Cardiac fibroblast (primary cell): ENCODE data around the gene C15orf62.
A peak's percentile ranks its signal among the peaks of the same experiment; 100 is the strongest.

Experiments
- DNase-seq, 2 donors: peaks; one replicate each; pipeline versions ENCODE4 v3.0.0 to v3.0.0-alpha.2; 2010; ENCODE audit warnings: low read depth in 2 of 2
- H3K4me3 ChIP-seq, 2 donors: replicated peaks in 1 of 2; 1 replicate in 1 of 2; 2 replicates in 1 of 2; pipeline ENCODE4 v1.5.1; 2011; ENCODE audit warnings: low read depth in 2 of 2, low read length in 2 of 2, mild to moderate bottlenecking in 2 of 2, moderate library complexity in 1 of 2
- TF ChIP-seq, protein P1 (sequence below): IDR thresholded peaks from one replicate; pipeline ENCODE4 v1.5.1; 2011; ENCODE audit warnings: low read depth, mild to moderate bottlenecking, low read length, inconsistent platforms

Gene C15orf62, protein sequence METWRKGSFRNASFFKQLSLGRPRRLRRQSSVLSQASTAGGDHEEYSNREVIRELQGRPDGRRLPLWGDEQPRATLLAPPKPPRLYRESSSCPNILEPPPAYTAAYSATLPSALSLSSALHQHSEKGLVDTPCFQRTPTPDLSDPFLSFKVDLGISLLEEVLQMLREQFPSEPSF

DNA sequence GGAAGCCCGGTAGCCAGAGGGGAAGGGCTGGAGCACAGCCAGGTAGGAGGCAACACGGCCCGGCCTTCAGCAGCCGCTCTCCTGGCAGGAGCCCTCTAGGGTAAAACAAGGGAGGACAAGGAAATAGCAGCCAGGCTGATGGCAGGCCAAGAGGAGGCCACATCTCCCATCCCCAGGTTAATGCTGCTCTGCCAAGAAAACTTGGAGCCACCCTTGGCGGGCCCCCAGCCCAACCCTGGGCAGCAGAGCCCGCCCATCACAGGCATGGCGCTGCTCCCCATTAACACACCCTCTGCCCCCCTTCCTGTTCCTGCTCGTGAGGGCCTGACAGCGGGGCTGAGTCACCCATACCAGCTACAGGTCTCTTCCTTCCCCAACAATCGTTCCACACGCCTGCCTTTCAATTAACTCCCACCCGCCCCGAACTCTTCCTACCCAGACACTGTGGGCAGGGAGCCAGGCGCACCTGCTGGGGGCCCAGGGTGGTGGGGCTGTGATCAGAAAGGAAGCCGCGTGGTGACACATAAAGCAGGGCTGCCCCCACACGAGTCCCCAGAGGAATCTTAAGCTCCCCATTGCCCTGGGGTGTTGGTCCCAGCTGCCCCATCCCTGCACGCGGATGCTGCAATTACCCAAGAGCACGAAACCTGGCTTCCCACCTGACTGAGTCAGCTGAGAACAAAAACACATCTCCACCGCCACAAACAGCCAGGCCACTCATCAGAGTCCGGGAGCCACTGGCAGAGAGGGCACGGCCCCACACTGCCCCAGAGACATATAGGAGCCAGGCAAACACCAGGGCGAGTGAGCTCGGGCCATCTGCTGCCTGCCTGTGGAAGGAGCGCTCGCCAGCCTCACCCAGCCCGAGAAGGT lies at the start of gene C15orf62:
Gene C15orf62, plus strand, starts transcription at position 707 of the 873 bp plus-strand sequence. CDS start 516 bp downstream, outside the sequence.
- H3K4me3 ChIP-seq = no peak within 1 kb of the TSS
- TF ChIP-seq, protein P1, sequence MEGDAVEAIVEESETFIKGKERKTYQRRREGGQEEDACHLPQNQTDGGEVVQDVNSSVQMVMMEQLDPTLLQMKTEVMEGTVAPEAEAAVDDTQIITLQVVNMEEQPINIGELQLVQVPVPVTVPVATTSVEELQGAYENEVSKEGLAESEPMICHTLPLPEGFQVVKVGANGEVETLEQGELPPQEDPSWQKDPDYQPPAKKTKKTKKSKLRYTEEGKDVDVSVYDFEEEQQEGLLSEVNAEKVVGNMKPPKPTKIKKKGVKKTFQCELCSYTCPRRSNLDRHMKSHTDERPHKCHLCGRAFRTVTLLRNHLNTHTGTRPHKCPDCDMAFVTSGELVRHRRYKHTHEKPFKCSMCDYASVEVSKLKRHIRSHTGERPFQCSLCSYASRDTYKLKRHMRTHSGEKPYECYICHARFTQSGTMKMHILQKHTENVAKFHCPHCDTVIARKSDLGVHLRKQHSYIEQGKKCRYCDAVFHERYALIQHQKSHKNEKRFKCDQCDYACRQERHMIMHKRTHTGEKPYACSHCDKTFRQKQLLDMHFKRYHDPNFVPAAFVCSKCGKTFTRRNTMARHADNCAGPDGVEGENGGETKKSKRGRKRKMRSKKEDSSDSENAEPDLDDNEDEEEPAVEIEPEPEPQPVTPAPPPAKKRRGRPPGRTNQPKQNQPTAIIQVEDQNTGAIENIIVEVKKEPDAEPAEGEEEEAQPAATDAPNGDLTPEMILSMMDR = no peak
- DNase-seq = peak; percentile 25 to 58

DNA sequence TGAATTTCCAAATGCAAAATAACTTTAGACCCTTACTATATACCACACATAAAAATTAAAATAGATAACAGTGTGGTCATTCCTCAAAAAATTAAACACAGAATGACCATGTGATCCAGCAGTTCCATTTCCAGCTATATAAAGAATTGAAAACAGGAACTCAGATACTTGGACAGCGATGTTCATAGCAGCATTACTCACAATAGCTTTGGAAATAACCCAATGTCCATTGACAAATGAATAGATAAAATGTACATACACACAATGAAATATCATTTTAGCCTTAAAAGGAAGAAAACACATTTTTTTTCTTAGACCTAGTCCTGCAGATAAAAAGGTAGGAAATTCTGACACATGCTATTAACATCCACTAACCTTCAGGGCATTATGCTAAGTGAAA lies 48.1 kb upstream of the C15orf62 start:
- H3K4me3 ChIP-seq = no peak overlapping the region
- DNase-seq = peak; percentile 22 to 38
- TF ChIP-seq, protein P1 = no peak

DNA sequence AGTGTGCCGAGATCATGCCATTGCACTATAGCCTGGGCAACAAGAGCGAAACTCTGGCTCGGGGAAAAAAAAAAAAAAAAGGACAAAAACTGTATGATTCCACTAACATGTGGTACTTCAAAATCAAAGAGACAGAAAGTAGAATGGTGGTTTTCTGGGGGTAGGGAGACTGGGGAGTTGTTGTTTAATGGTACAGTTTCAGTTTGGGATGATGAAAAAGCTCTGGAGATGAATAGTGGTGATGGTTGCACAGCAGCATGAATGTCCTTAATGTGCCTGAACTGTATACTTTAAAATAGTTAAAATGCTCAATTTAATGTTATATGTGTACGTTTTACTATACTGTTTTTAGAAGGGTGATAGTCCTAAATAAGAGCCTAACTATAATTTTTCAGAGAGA lies 47.4 kb upstream of the C15orf62 start:
- TF ChIP-seq, protein P1 = no peak
- no peak for DNase-seq
- H3K4me3 ChIP-seq = no peak overlapping the region

DNA sequence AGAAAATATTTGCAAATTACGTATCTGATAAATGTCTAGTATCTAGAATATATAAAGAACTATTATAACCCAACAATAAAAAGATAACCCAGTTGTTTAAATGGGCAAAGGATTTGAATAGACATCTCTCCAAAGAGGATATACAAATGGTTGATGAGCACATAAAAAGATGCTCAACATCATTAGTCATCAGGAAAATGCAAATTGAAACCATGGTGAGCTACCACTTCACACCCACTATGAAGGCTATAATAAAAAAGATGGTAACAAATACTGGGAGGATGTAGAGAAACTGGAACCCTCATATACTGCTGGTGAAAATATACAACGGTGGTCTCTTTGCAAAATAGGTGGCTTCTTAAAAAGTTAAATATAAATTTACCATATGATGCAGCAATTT lies 46.8 kb upstream of the C15orf62 start:
- TF ChIP-seq, protein P1 = no peak
- no peak overlapping the region for H3K4me3 ChIP-seq
- DNase-seq = no peak

DNA sequence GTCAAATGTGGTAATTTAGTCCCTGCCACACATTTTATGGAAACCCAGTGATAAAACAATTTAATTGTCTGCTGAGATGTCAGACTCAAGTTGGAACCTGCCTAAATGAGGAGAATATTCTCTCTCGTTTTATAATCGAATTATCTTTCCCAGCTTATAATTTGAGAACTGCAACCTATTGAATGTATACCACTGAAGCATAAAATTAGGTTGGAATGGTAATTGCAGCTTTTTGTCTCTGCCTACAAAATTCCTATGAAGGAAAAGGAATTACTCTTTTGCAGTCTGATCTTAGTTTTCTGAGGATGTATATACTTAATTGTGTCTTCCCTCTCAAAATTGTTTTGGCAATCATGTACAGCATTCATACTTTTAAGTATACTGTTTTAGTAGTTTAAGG lies 45.9 kb upstream of the C15orf62 start:
- H3K4me3 ChIP-seq = no peak overlapping the region
- no peak for DNase-seq
- TF ChIP-seq, protein P1 = no peak

DNA sequence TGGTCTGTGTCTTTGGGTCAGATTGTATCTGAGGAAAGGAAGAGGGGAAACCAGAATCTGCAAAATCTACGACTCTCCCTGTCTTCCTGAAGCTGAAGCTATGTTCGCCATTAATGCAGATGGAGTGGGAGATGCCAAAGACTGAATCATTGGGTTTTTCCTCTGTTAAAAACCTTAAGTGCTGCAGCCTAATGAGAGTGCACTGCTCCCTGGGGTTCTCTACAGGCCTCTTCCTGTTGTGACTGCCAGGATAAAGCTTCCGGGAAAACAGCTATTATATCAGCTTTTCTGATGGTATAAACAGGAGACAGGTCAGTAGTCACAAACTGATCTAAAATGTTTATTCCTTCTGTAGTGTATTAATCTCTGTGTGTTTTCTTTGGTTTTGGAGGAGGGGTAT lies 38.7 kb upstream of the C15orf62 start:
- no peak overlapping the region for H3K4me3 ChIP-seq
- TF ChIP-seq, protein P1 = no peak
- DNase-seq = peak; percentile 45
